HPDE6-E6E7 (cell line): Measurements from ENCODE around the gene SRCAP.

Experiments
- DNase-seq: peaks from one replicate; pipeline ENCODE4 v3.0.0; 2011; ENCODE audit warnings: missing footprints; ENCODE audit errors: extremely low spot score

The SRCAP gene

DNA sequence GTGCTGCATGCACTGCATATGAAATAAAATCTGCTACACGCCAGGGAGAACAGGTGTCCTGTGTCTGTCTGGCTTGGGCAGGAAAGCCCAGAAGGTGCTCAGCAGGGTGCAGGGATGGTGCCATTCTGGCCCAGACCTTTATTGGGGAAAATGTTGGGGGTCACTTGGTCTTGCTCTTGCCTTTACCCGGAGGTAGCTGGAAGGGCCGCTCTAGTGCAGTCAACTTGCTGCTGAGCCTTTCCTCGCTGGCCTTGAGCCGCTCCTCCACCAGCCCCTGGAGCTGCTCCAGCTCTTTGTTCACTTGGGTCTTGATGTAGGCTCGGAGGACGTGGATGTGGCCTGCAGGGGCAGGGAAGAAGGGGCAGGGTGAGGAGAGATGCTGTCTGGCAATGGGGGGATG is 58.3 kb downstream of the SRCAP start:
- no peak for DNase-seq

DNA sequence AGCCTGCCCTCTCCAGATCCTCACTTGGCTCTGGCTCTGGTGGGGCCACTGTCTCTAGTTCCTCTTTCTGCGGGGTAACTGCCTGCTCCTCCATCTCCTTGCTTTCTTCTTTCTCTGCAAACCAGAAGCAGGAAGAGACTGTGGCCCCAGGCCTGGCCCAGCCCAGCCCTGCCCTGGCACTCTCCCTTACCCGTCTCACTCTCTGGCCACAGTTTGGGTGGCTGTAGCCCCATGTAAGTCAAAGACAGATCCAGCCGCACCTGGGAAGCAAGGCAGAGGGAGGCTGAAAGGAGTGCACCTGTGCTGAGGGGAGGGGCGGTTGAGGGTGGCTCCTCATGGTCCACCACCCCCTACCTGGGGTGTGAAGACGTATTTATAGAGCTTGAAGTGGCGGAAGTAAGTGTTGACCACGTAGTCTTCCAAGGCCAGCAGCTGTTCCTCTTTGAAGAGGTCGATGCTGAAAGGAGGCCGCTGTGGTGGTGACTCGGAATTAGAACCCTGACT is 60.1 kb downstream of the SRCAP start:
- no peak for DNase-seq

DNA sequence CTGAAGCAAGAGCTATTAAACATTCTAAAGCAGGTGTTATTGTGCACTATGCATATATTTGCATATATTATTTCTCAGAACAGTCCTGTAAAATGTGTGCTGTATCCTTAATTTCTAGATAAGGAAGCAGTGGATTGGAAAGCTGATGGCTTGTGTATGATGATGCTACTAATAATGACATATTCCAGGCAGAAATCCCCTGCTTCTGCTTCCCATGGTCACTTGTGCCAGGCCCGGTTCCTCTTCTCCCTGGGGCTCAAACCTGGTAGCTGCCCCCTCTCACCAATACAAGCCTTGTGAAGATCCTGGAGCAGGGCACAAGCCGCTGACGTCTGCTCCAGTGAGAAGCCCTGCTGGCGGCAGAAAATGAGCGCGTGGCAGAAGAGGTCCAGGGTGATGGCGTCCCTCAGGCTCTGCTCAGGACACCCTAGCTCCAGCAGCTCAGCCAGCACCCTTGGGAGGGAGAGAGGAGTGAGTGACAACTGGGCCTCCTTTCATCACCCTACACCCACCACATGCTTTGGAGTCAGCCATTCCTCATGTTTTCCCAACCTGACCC is 61.1 kb downstream of the SRCAP start:
- no peak for DNase-seq

DNA sequence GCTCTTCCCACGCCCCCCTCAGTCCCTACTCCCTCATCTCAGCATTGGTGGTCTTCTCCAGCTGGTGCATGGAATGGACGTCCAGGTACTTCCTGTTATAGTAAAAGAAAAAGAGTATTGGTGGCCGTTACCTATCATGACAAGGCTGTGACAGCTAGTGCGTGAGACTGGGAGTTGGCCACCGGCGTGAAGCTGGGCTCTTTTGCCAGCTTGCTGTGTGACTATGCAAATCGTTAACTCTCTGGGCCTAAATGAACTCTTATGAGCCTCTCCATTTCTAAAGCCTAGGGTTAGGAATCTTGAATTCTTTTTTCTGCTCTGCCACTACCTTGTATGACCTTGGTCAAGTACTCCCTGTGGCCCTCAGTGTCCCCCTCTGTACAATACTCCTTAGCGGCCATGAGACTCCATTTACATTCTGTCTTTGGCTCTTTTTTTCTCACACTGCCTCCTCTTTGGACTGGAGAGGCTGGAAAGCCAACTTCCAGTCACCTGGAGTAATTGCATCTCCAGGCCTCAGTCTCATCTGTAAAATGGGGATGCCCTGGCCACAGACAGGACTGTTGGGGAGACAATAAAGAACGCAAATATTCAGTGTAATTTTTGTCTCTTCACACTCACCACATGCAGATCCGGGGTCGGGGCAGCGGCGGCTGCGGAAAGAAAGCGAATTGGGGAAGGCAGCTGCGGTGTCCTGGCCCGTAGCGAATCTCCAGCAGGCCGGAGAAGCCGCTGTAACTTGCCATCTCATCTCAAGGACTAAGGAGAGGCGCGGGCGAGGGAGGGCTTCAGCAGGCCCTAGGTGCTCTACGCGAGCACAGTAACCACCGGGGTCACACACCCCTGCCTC is 61.8 kb downstream of the SRCAP start:
- no peak for DNase-seq

DNA sequence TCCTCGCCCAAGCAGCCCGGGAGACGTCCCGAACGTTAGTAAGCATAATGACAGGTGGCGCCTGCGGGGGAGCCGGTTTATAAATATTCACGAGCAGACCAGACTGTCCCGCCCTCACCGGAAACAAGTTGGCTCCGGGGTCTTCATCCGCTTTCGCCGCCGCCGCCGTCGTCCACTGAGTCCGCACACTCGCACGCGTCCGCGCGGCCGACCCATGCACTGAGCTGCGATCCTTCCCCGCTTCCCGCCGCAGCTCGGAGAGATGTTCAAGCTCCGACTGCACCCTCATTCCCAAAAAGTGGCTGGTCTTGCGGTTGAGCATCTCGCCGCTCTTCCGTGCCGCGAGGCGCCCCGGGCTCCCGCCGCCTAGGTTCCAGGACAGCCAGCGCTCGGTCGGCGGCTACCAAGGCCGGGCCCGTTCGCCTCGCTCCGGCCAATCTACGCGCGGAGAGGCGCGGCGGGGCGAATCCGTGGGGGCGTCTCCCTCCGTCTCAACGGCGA is 62.5 kb downstream of the SRCAP start:
- no peak for DNase-seq

DNA sequence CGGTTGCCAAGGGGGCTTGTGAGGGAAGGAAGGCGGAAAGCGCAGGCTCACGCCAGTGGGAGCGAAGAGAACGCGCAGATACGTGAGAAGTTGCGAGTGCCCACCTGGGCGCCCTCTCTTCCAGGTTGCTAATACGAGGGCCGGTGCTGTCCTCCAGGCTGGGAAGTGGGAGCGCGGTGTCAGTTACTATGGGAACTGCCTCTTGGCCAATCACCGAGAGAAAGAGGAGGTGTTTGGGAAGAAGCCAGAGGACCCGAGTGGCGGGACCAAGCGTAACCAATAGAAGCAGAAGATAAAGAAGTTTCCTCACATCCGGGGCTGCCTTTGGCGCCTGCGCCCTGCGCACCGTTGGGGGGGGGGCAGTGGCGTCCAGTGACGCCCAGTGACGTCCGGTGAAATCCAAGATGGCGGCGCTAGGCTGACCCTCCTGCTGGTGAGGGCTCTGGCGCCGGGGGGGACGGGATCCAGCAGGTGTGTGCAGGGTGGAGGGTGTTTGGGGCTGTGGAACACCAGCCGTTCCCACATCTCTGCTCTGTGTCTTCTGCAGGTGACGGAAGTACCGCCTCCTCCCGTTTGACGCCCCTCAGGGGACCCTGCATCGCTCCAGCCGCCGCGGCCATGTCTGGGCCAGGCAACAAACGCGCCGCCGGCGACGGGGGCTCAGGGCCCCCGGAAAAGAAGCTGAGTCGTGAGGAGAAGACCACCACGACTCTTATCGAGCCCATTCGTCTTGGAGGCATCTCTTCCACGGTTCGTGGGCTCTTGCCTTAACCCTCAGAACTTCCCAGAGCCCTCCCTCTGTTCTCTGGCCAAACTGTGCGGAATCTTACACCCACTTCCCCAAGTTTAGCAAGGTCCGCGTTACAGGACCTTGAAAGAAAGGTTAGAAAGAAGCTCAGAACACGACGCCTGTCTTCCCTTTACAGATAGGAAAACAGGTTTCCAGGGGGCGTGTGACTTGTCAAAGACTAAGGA is 63.2 kb downstream of the SRCAP start, which contains the start of the genes CFAP119 and RNF40:
Gene CFAP119, minus strand, starts transcription at position 135 of the 975 bp plus-strand sequence. CDS start 314 bp downstream, outside the sequence.
Gene RNF40, plus strand, starts transcription at position 395 of the 975 bp plus-strand sequence. Its CDS starts 224 bp downstream, at position 619.
- DNase-seq = peak; percentile 99

DNA sequence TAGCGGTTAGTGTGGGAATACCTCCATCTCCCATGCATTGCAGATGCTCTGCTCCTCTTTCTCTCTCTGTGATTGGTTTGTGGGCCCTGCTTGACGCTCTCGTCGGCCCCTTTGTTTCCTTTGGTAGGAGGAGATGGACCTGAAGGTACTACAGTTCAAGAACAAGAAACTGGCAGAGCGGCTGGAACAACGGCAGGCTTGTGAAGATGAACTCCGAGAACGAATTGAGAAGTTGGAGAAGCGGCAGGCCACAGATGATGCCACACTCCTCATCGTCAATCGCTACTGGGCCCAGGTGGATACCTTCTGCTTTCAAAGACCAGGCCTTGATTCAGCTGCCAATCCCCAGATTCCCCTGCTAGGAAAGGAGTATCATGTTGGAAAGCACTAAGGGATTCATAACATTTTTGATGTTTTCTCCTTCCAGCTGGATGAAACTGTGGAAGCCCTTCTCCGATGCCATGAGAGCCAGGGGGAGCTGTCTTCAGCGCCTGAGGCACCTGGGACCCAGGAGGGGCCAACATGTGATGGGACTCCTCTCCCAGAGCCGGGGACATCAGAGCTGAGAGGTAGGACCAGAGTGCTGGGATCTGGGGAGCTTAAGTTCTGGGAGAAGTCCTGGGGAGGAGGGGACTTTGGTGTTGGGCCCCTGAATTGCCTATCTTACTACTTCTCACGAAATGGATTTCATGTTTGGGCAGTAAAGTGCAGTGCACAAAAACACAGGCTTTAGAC is 64.2 kb downstream of the SRCAP start:
- DNase-seq = no peak

DNA sequence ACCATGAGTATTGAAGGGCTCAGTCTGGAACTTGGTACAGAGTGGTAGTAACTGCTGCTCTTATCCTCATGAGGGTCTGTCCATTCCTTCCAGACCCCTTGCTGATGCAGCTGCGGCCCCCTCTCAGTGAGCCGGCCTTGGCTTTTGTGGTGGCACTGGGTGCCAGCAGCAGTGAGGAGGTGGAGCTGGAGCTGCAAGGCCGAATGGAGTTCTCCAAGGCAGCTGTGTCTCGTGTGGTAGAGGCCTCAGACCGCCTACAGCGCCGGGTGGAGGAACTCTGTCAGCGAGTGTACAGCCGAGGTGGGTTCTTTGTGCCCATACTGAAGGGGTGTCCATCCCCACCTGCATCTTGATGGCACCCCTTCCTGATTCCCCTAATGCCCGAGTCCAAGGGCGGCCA is 65.1 kb downstream of the SRCAP start:
- DNase-seq = no peak

DNA sequence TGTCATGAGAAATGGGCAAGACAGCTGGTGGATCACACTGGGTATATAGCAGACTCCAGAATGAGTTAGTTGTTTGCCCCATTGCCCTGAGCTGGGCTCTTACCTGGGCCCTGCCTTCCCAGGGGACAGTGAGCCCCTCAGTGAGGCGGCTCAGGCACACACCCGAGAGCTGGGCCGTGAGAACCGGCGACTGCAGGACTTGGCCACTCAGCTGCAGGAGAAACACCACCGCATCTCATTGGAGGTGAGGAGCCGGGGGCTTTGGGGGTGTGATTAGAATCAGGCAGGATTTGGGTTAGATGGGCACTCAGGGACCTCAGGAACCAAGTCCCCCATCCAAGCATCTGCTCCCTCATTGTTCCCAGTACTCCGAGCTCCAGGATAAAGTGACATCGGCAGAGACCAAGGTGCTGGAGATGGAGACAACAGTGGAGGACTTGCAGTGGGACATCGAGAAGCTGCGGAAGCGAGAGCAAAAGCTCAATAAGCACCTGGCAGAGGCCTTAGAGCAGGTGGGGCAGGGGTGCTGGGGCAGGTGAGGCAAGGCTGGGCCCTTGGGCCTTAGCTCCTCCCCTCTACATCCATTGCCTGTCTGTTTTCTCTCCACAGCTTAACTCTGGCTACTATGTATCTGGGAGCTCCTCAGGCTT is 66.0 kb downstream of the SRCAP start:
- DNase-seq = no peak

DNA sequence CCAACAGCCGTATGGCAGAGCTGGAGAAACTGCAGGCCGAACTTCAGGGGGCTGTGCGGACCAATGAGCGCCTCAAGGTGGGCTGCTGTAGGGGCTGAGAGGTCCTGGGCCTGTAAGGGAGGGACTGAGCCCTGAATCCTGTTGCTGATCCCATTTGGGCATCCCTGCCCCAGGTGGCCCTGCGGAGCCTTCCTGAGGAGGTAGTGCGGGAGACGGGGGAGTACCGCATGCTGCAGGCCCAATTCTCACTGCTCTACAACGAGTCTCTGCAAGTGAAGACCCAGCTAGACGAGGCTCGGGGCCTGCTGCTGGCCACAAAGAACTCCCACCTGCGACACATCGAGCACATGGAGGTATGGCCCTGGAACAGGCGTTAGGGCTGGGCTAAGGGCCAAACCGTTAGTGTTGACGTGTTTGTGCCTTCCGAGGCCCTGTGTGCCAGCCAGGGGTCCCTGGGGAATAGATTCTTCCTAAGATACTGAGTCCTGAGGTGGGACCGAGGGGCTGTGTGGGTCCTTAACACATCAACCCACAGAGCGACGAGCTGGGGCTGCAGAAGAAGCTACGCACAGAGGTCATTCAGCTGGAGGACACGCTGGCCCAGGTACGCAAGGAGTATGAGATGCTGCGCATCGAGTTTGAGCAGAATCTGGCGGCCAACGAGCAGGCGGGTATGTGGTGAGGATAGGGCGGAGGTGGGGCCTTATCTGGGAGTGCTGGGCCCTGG is 67.4 kb downstream of the SRCAP start:
- no peak for DNase-seq

DNA sequence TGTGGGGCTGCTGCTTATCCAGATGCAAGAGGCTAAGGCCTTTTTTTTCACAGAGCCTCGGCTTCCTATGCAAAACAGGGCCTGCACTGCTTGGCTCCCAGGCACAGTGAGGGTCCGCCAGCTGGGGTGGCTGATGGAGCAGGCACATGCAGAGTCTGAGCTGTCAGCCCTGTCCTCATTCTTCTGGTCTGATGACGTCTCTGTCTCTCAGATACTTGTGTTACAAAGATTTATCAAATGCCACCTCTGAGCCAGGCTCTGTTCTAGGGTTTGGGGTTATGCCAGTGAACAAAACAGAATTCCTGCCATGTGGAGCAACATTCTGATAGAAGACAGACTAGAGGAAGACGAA is 67.9 kb downstream of the SRCAP start:
- DNase-seq = no peak

DNA sequence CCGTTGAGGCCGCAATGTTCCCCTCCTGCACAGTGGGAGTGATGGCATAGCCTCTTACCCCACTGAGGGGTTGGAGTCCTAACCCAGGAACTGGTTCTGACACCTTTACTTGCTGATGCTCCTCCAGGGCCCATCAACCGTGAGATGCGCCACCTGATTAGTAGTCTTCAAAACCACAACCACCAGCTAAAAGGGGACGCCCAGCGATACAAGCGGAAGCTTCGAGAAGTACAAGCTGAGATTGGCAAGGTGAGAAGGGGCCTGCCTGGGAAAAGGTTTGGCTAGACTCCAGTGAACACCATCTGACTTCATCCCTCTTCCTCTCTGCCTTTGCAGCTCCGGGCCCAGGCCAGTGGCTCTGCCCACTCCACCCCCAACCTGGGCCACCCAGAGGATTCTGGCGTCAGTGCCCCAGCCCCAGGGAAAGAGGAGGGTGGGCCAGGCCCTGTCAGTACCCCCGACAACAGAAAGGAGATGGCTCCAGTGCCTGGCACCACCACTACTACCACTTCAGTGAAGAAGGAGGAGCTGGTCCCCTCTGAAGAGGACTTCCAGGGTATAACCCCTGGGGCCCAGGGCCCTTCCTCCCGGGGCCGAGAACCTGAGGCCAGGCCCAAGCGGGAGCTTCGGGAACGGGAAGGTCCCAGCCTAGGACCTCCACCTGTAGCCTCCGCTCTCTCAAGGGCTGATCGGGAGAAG is 68.9 kb downstream of the SRCAP start:
- DNase-seq = no peak

DNA sequence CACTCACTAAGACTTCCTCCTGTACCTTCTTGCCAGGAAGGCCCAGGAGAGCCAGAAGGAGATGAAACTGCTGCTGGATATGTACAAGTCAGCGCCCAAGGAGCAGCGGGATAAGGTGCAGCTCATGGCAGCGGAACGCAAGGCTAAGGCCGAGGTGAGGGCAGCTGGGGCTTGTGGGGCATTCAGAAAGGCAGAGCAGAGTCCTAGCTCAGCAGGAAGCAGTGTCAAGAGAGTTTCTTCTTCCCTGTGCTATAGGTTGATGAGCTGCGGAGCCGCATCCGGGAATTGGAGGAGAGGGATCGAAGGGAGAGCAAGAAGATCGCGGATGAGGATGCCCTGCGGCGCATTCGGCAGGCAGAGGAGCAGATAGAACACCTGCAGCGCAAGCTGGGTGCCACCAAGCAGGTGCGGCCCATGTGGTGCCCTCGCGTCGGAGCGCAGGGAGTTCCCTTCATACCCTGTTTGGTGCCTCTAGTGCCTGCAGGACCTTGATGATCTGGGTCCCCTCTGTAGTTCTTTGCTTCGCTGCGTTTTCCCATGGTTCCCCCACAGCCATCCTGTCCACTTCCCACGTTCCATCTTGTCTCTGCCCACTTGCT is 69.7 kb downstream of the SRCAP start:
- DNase-seq = no peak

DNA sequence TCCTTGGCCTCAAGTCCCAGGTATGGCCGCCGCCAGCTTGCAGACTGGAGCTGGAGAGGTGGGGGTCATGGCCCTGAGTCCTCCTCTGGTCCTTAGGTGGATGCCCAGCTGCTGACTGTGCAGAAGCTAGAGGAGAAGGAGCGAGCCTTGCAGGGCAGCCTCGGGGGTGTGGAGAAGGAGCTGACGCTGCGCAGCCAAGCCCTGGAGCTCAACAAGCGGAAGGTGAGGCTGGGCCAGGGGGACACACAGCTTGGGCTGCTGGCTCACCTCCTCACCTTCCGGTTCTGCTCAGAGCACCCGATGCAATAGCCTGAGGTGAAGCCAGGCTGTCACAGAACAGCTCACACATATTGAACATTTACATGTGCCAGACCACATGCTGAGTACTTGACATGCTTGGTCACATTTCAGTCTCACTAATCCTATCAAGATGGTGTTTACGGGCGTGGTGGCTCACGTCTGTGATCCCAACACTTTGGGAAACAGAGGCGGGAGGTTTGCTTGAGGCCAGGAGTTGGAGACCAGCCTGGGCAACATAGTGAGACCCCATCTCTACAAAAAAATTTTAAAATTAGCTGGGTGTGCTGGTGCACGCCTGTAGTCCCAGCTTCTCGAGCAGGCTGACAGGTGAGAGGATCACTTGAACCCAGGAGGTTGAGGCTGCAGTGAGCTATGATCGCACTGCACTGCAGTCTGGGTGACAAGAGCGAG is 70.6 kb downstream of the SRCAP start:
- DNase-seq = no peak

DNA sequence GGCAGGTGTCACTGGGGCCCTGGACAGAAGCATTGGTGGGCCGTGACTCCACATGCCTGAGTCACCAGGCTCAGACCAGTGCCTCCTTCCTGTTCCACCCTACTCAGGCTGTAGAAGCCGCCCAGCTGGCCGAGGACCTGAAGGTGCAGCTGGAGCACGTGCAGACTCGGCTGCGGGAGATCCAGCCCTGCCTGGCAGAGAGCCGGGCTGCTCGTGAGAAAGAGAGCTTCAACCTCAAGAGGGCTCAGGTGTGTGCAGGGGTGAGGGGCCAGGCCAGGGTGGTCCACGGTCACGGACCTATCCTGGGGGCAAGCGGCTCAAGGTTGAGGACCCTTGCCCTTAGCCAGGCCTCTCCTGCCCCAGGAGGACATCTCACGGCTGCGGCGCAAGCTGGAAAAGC is 72.8 kb downstream of the SRCAP start:
- peak; percentile 60 for DNase-seq

DNA sequence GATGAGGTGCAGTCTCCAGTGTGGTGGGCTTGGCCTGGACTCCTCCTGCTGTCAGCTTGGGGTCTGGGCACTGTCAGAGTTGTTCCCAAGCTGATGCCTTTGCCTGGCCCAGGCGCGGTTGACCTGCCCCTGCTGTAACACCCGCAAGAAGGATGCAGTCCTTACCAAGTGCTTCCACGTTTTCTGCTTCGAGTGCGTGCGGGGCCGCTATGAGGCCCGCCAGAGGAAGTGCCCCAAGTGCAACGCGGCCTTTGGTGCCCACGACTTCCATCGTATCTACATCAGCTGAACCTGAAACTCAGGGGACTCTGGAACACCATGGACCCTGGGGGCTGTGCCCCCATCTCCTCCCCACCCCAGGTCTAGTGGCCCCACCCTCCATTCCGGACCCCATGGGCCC is 74.9 kb downstream of the SRCAP start:
- DNase-seq = no peak

DNA sequence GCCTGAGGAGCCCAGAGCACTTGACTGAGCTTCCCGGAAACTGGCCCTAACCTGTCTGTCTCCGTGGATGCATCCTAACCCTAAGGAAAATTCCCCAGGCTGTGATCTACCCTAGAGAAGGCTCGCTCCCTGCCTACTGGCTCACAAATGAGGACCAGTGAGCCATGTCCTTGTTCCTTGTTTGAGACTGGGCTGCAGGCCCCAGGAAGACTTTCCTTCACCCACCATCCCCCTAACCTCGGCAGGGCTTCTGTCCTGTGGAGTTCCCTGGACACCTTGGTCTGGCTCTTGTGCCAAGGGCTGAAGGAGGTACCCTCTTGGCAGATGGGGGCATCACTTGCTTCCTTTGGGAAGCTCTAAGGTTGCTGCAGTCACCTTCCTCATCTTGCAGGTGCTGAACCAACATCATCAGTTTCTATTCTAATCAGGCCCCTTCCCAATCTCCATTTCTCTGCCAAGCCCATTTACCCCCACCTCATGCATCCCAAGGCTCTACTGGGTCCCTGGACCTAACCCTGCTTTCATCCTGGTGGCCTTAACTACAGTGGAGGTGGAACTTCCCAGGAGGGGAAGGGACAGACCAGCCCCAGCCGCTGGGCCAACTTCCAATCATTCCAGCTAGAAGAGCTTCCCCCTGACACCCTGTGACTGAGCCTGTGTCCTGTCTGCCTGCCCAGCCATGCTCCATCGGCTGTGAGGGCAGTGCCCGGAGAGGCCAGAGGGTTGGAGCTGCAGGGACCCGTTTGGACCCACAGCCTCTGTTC is 75.6 kb downstream of the SRCAP start:
- no peak for DNase-seq

DNA sequence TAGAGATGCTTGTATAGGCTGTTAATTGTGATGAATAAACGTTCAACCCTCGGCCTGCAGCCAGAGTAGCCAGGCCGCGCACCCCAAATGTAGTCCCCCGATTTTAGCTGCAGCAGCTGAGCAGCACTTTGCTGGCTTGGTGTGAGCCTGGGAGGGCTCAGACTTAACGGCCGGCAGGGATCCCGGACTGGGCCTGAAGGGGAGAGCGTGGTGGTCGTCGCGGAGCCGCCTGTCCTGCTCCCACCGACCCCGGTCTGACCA is 76.1 kb downstream of the SRCAP start:
- no peak for DNase-seq
